H9 (cell line): Measurements from ENCODE around the gene PCSK6. TPM values are rescaled to one million over a fixed set of nuclear protein-coding genes. Genes with fewer than 3 reads are reported as not detected.

ENCODE experiments used
- DNase-seq: peaks from one replicate; pipeline ENCODE4 v3.0.0-alpha.2; 2017
- H2AFZ ChIP-seq: one replicate; pipeline ENCODE4 v1.6.1; 2013; ENCODE audit warnings: mild to moderate bottlenecking, low read length, control low read depth, moderate library complexity
- H2AK5ac ChIP-seq: 2 replicates; pipeline ENCODE4 v1.6.1; 2013; ENCODE audit warnings: low read length, control low read depth, mixed read lengths; ENCODE audit not compliant: insufficient read length
- H2BK120ac ChIP-seq: one replicate; pipeline ENCODE4 v1.6.1; 2013; ENCODE audit warnings: low read depth, mild to moderate bottlenecking, low read length, control low read depth, inconsistent platforms; ENCODE audit not compliant: poor library complexity, severe bottlenecking
- H2BK12ac ChIP-seq: 2 replicates; pipeline ENCODE4 v1.6.1; 2013; ENCODE audit warnings: low read length, control low read depth, mixed read lengths, low read depth; ENCODE audit not compliant: insufficient read length
- H2BK15ac ChIP-seq: 2 replicates; pipeline ENCODE4 v1.6.1; 2013; ENCODE audit warnings: low read depth, low read length, control low read depth
- H2BK20ac ChIP-seq: one replicate; pipeline ENCODE4 v1.6.1; 2013; ENCODE audit warnings: low read depth, mild to moderate bottlenecking, low read length, control low read depth, inconsistent platforms; ENCODE audit not compliant: poor library complexity, severe bottlenecking
- H2BK5ac ChIP-seq: 2 replicates; pipeline ENCODE4 v1.6.1; 2013; ENCODE audit warnings: low read length, control low read depth, mixed read lengths; ENCODE audit not compliant: insufficient read length
- H3K14ac ChIP-seq: 2 replicates; pipeline ENCODE4 v1.6.1; 2013; ENCODE audit warnings: low read length, control low read depth; ENCODE audit not compliant: insufficient read depth
- H3K18ac ChIP-seq: 2 replicates; pipeline ENCODE4 v1.6.1; 2013; ENCODE audit warnings: low read depth, mild to moderate bottlenecking, mixed read lengths, low read length, control low read depth; ENCODE audit not compliant: insufficient read length
- H3K23ac ChIP-seq: 2 replicates; pipeline ENCODE4 v1.6.1; 2013; ENCODE audit warnings: low read length, control low read depth, mixed read lengths, low read depth; ENCODE audit not compliant: insufficient read length
- H3K23me2 ChIP-seq: 2 replicates; pipeline ENCODE4 v1.6.1; 2013; ENCODE audit warnings: low read depth, mild to moderate bottlenecking, mixed read lengths, low read length, control low read depth; ENCODE audit not compliant: insufficient read length, poor library complexity, severe bottlenecking
- H3K27ac ChIP-seq: 2 replicates; pipeline ENCODE4 v1.5.1; 2013; ENCODE audit warnings: low read length, control low read depth, mixed read lengths, low read depth; ENCODE audit not compliant: insufficient read length
- H3K27me3 ChIP-seq: 2 replicates; pipeline ENCODE4 v1.6.1; 2013; ENCODE audit warnings: low read length, control low read depth, inconsistent platforms; ENCODE audit not compliant: insufficient read depth
- H3K4ac ChIP-seq: 2 replicates; pipeline ENCODE4 v1.6.1; 2013; ENCODE audit warnings: low read depth, mild to moderate bottlenecking, control low read depth, inconsistent platforms, low read length, moderate library complexity
- H3K4me1 ChIP-seq: 2 replicates; pipeline ENCODE4 v1.6.1; 2013; ENCODE audit warnings: low read length, control low read depth, inconsistent platforms; ENCODE audit not compliant: insufficient read depth
- H3K4me2 ChIP-seq: 2 replicates; pipeline ENCODE4 v1.6.1; 2013; ENCODE audit warnings: low read length, control low read depth, mixed read lengths; ENCODE audit not compliant: insufficient read length, insufficient read depth
- H3K56ac ChIP-seq: 2 replicates; pipeline ENCODE4 v1.6.1; 2013; ENCODE audit warnings: low read depth, mild to moderate bottlenecking, mixed read lengths, low read length, control low read depth; ENCODE audit not compliant: insufficient read length
- H3K79me1 ChIP-seq: 2 replicates; pipeline ENCODE4 v1.6.1; 2013; ENCODE audit warnings: low read depth, mild to moderate bottlenecking, moderate library complexity, low read length, control low read depth, inconsistent platforms; ENCODE audit not compliant: insufficient read depth, poor library complexity, severe bottlenecking
- H3K79me2 ChIP-seq: 2 replicates; pipeline ENCODE4 v1.6.1; 2013; ENCODE audit warnings: low read length, control low read depth, inconsistent platforms; ENCODE audit not compliant: insufficient read depth
- H3K9ac ChIP-seq: 2 replicates; pipeline ENCODE4 v1.6.1; 2013; ENCODE audit warnings: low read length, control low read depth, mixed read lengths; ENCODE audit not compliant: insufficient read length; ENCODE audit errors: extremely low read depth
- H3K9me3 ChIP-seq: one replicate; pipeline ENCODE4 v1.6.1; 2013; ENCODE audit warnings: low read depth, low read length, inconsistent platforms; ENCODE audit not compliant: control insufficient read depth
- H3T11ph ChIP-seq: one replicate; pipeline ENCODE4 v1.6.1; 2013; ENCODE audit warnings: mild to moderate bottlenecking, low read length, control low read depth, inconsistent platforms
- H4K20me1 ChIP-seq: one replicate; pipeline ENCODE4 v1.6.1; 2013; ENCODE audit not compliant: control insufficient read depth, insufficient read length, insufficient read depth
- H4K5ac ChIP-seq: 2 replicates; pipeline ENCODE4 v1.6.1; 2013; ENCODE audit warnings: low read depth, mild to moderate bottlenecking, mixed read lengths, low read length, control low read depth; ENCODE audit not compliant: insufficient read length
- H4K8ac ChIP-seq: replicated peaks from 2 replicates; pipeline ENCODE4 v1.6.1; 2013; ENCODE audit warnings: low read length, control low read depth, mixed read lengths, low read depth; ENCODE audit not compliant: insufficient read length
- H4K91ac ChIP-seq: 2 replicates; pipeline ENCODE4 v1.6.1; 2013; ENCODE audit warnings: low read depth, mild to moderate bottlenecking, moderate library complexity, mixed read lengths, low read length, control low read depth; ENCODE audit not compliant: insufficient read length
- H3K27ac Mint-ChIP-seq, 3 experiments: 2 replicates in 2 of 3; 3 replicates in 1 of 3; pipeline ENCODE4 v1.8.0; 2020 to 2021; ENCODE audit warnings: mixed read lengths in 3 of 3, mild to moderate bottlenecking in 1 of 3, moderate library complexity in 1 of 3
- H3K27me3 Mint-ChIP-seq: 2 replicates; pipeline ENCODE4 v1.8.0; 2021; ENCODE audit warnings: low read depth, mild to moderate bottlenecking, moderate library complexity, mixed read lengths
- H3K36me3 Mint-ChIP-seq, 3 experiments: 2 replicates in 2 of 3; 3 replicates in 1 of 3; pipeline ENCODE4 v1.8.0; 2020 to 2021; ENCODE audit warnings: low read depth in 3 of 3, mixed read lengths in 3 of 3; ENCODE audit not compliant: insufficient read depth in 1 of 3
- H3K4me1 Mint-ChIP-seq, 2 experiments: 2 replicates each; pipeline ENCODE4 v1.8.0; 2020; ENCODE audit warnings: mixed read lengths in 2 of 2
- H3K4me3 Mint-ChIP-seq, 2 experiments: 2 replicates in 1 of 2; 3 replicates in 1 of 2; pipeline ENCODE4 v1.8.0; 2020 to 2021; ENCODE audit warnings: mild to moderate bottlenecking in 2 of 2, mixed read lengths in 2 of 2, moderate library complexity in 1 of 2
- H3K9me3 Mint-ChIP-seq, 2 experiments: 2 replicates in 1 of 2; 3 replicates in 1 of 2; pipeline ENCODE4 v1.8.0; 2020; ENCODE audit warnings: mild to moderate bottlenecking in 2 of 2, mixed read lengths in 2 of 2, moderate library complexity in 1 of 2
- CTCF ChIP-seq: fragments of 200-600 bp; sonication (generic); conservative IDR thresholded peaks from 3 replicates; pipeline ENCODE4 v1.8.0; 2021; ENCODE audit warnings: antibody characterized with exemption, mild to moderate bottlenecking
- whole genome bisulfite sequencing: extraction: QIAGEN DNeasy Blood & Tissue Kit; methylation state at CpG from one replicate; pipeline ENCODE4 v1.1.7; 2013; ENCODE audit warnings: missing lambda C conversion rate, low lambda C conversion rate, mixed read lengths; ENCODE audit not compliant: insufficient read length; ENCODE audit errors: extremely low coverage; 5-methylcytosine and 5-hydroxymethylcytosine counted together
- total RNA-seq: library from RNA; stranded (reverse); gene quantifications from 2 replicates; pipeline ENCODE4 v1.2.1, GENCODE V29; 2021

The PCSK6 gene
- total RNA-seq, 1 experiment from 2014 or later, result 4.0 TPM

- Histone ChIP-seq H3K56ac (no peak overlapping the region), H3K79me1 (no peaks in the 10 kb centered on the region), H3K79me2 (no peaks in the 10 kb centered on the region), H3K9ac (no peak overlapping the region), H2AFZ (no peak overlapping the region), H3K27me3 (no peaks in the 10 kb centered on the region), H2BK20ac (no peak overlapping the region), H3K9me3 (no peaks in the 10 kb centered on the region), H4K5ac (no peak overlapping the region), H3K4ac (no peak overlapping the region), H2BK120ac (no peak overlapping the region), H3K14ac (no peak overlapping the region), H4K8ac (no peak overlapping the region), H2AK5ac (no peak overlapping the region), H4K91ac (no peak overlapping the region), H2BK5ac (no peak overlapping the region), H3K23ac (no peak overlapping the region), H2BK12ac (no peak overlapping the region), H3K18ac (no peak overlapping the region), H2BK15ac (no peak overlapping the region), H3K4me2 (no peak overlapping the region), H3T11ph (no peak overlapping the region), H3K23me2 (no peaks in the 10 kb centered on the region), H3K27ac (no peak overlapping the region), H4K20me1 (no peaks in the 10 kb centered on the region), H3K4me1 (no peaks in the 10 kb centered on the region; the same call in 1 of the 2 replicates)
- no peak for TF ChIP-seq CTCF
- Mint-ChIP-seq H3K4me1 (peaks cover 16 to 23% of the 10 kb centered on the region in 2 experiments), H3K27ac (no peak overlapping the region), H3K36me3 (peaks cover 0 to 9% (median 0%) of the 10 kb centered on the region in 3 experiments; a peak in 3 of 7 replicates), H3K9me3 (peaks cover 9 to 10% of the 10 kb centered on the region in 2 experiments; a peak in 4 of 5 replicates), H3K27me3 (peaks cover 10% of the 10 kb centered on the region), H3K4me3 (no peak overlapping the region)
- no CpG with 5 or more reads among the region's 14 CpGs for WGBS
- DNase-seq, result no peak
Observed at GRCh38 chr15:101349047-101349951, 140.2 kb downstream of the PCSK6 start.
